Esophagus muscularis mucosa (tissue), 4 donors: ENCODE measurements around the gene CHIT1. TPM values are rescaled to one million over a fixed set of nuclear protein-coding genes. Genes with fewer than 3 reads are reported as not detected.

ENCODE experiments used
- DNase-seq: peaks from one replicate; pipeline ENCODE4 v3.0.0-alpha.2; 2017; ENCODE audit errors: extremely low spot score
- H3K27ac ChIP-seq, 4 donors: fragments of 200-600 bp; sonication (generic); replicated peaks in 1 of 4; 1 replicate in 3 of 4; 2 replicates in 1 of 4; pipeline ENCODE4 v1.5.1; 2016 to 2019; ENCODE audit warnings: mild to moderate bottlenecking in 1 of 4
- H3K27me3 ChIP-seq, 4 donors: fragments of 200-600 bp; sonication (generic); one replicate each; pipeline versions ENCODE4 v1.5.1 to v1.6.0; 2016 to 2019
- H3K36me3 ChIP-seq, 4 donors: fragments of 200-600 bp; sonication (generic); one replicate each; pipeline ENCODE4 v1.5.1; 2016 to 2019
- H3K4me1 ChIP-seq, 4 donors: fragments of 200-600 bp; sonication (generic); one replicate each; pipeline ENCODE4 v1.5.1; 2016 to 2019
- H3K4me3 ChIP-seq, 4 donors: fragments of 200-600 bp; sonication (generic); 1 replicate in 2 of 4; 2 replicates in 2 of 4; pipeline ENCODE4 v1.5.1; 2016 to 2019; ENCODE audit warnings: mild to moderate bottlenecking in 4 of 4, moderate library complexity in 1 of 4
- H3K9me3 ChIP-seq, 4 donors: fragments of 200-600 bp; sonication (generic); 1 replicate in 3 of 4; 2 replicates in 1 of 4; pipeline ENCODE4 v1.5.1; 2016 to 2019
- EP300 ChIP-seq: sonication (generic); formaldehyde crosslinking; IDR thresholded peaks from one replicate; pipeline ENCODE4 v1.6.1; 2017; ENCODE audit warnings: antibody characterized with exemption
- POLR2A ChIP-seq: fragments of 450-650 bp; IDR thresholded peaks from one replicate; pipeline ENCODE4 v1.6.1; 2017; ENCODE audit warnings: antibody characterized with exemption, moderate library complexity, mild to moderate bottlenecking, low read depth
- POLR2AphosphoS5 ChIP-seq, 2 donors: sonication (generic); formaldehyde crosslinking; IDR thresholded peaks; one replicate each; pipeline ENCODE4 v1.6.1; 2017; ENCODE audit warnings: antibody characterized with exemption in 2 of 2
- WGBS: methylation state at CpG from one replicate; pipeline ENCODE4 v1.1.5; 2018; 5-methylcytosine and 5-hydroxymethylcytosine counted together
- intact Hi-C: fragments of 100-400 bp; cut with DNase I; formaldehyde crosslinking; loops from one replicate; pipeline ENCODE4 v1.15.1; 2023
- total RNA-seq, 4 donors: library from RNA; depleted of rRNA; stranded (reverse); fragments of >200 nt; gene quantifications; one replicate each; pipeline versions ENCODE4 v1.1.0 to v1.2.1, GENCODE V29; 2016
- TF ChIP-seq, protein P1 (sequence below), 3 experiments: fragments of 200-600 bp in 2 of 3; fragments of 450-650 bp in 1 of 3; sonication (generic) in 2 of 3; IDR thresholded peaks; one replicate each; pipeline ENCODE4 v1.5.1; 2017 to 2019; ENCODE audit warnings: antibody characterized with exemption in 3 of 3, mild to moderate bottlenecking in 2 of 3, moderate library complexity in 1 of 3

Gene CHIT1
- total RNA-seq, 4 donors from 2014 or later = 0.11 to 0.26 (median 0.17) TPM; not detected in 1

- TF ChIP-seq EP300 (no peak), POLR2A (no peak)
- Histone ChIP-seq H3K27me3 (no peaks in the 10 kb centered on the region), H3K9me3 (no peaks in the 10 kb centered on the region), H3K4me3 (no peak overlapping the region), H3K4me1 (peaks cover 0 to 18% (median 10%) of the 10 kb centered on the region in 4 donors), H3K36me3 (no peaks in the 10 kb centered on the region), H3K27ac (no peak overlapping the region)
- intact Hi-C loops = no loop called here
- 90% methylated on average over 4 of the region's 4 CpGs for WGBS
- no peak for DNase-seq
Measured at GRCh38 chr1:203185585-203185984, 43.9 kb downstream of the CHIT1 start.

- intact Hi-C loops = no loop called here
- no peaks in the 10 kb centered on the region for H3K27me3 ChIP-seq
- no peak overlapping the region for H3K27ac ChIP-seq
- TF ChIP-seq EP300 = no peak
- no peak for TF ChIP-seq POLR2AphosphoS5 (IDR thresholded peaks at IDR 0.05)
- TF ChIP-seq, protein P1, sequence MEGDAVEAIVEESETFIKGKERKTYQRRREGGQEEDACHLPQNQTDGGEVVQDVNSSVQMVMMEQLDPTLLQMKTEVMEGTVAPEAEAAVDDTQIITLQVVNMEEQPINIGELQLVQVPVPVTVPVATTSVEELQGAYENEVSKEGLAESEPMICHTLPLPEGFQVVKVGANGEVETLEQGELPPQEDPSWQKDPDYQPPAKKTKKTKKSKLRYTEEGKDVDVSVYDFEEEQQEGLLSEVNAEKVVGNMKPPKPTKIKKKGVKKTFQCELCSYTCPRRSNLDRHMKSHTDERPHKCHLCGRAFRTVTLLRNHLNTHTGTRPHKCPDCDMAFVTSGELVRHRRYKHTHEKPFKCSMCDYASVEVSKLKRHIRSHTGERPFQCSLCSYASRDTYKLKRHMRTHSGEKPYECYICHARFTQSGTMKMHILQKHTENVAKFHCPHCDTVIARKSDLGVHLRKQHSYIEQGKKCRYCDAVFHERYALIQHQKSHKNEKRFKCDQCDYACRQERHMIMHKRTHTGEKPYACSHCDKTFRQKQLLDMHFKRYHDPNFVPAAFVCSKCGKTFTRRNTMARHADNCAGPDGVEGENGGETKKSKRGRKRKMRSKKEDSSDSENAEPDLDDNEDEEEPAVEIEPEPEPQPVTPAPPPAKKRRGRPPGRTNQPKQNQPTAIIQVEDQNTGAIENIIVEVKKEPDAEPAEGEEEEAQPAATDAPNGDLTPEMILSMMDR (IDR thresholded peaks at IDR 0.05) = no peak
- no peak for TF ChIP-seq POLR2A
- DNase-seq = no peak
- WGBS = 88% methylated on average over 8 of the region's 10 CpGs
- no peaks in the 10 kb centered on the region for H3K9me3 ChIP-seq
- peaks cover 0 to 18% (median 10%) of the 10 kb centered on the region in 4 donors for H3K4me1 ChIP-seq
- H3K36me3 ChIP-seq = no peaks in the 10 kb centered on the region
- H3K4me3 ChIP-seq = no peak overlapping the region
Measured at GRCh38 chr1:203185061-203185461, 44.4 kb downstream of the CHIT1 start.

DNA sequence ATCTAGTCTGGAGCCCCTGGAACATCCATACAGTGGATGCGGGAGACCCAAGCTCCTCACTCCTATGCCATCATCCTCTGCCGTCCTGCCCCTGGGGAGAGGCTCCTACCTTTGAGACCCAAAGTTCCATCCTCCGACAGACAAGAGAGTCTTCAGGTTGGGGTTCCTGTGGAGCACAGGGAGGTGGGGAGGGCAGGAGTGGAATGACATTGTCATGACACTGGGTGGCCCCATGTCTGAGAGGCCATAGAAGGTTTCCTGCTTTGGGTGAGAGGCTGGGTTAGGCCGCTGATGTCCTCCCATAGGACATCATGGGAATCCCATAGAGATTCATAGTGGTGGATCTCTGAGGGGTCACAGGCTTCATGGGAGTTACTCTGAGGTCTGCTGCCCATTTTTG lies 45.0 kb downstream of the CHIT1 start:
- Histone ChIP-seq H3K4me3 (no peak overlapping the region), H3K4me1 (peaks cover 0 to 18% (median 10%) of the 10 kb centered on the region in 4 donors), H3K9me3 (no peaks in the 10 kb centered on the region), H3K36me3 (no peaks in the 10 kb centered on the region), H3K27ac (no peak overlapping the region), H3K27me3 (no peaks in the 10 kb centered on the region)
- DNase-seq = no peak
- no peak for TF ChIP-seq POLR2AphosphoS5 (IDR thresholded peaks at IDR 0.05)
- TF ChIP-seq EP300 = no peak
- TF ChIP-seq, protein P1 (IDR thresholded peaks at IDR 0.05) = no peak
- TF ChIP-seq POLR2A = no peak
- intact Hi-C loops = no loop called here
- 80% methylated on average over 4 of the region's 4 CpGs for WGBS

GRCh38 chr1:203183828-203184227 lies 45.6 kb downstream of the CHIT1 start:
- no peak for DNase-seq
- H3K27ac ChIP-seq = no peak overlapping the region
- peaks cover 0 to 18% (median 10%) of the 10 kb centered on the region in 4 donors for H3K4me1 ChIP-seq
- WGBS = 100% methylated on average over 1 of the region's 2 CpGs
- H3K27me3 ChIP-seq = no peaks in the 10 kb centered on the region
- no peak overlapping the region for H3K4me3 ChIP-seq
- TF ChIP-seq EP300 (no peak), POLR2A (no peak), POLR2AphosphoS5 (IDR thresholded peaks at IDR 0.05) (no peak)
- TF ChIP-seq, protein P1 (IDR thresholded peaks at IDR 0.05) = no peak
- H3K9me3 ChIP-seq = no peaks in the 10 kb centered on the region
- no peaks in the 10 kb centered on the region for H3K36me3 ChIP-seq
- intact Hi-C loops = no loop called here

GRCh38 chr1:203182387-203182953 lies 47.0 kb downstream of the CHIT1 start:
- no peak overlapping the region for H3K4me3 ChIP-seq
- H3K9me3 ChIP-seq = no peaks in the 10 kb centered on the region
- WGBS = 88% methylated on average over 6 of the region's 7 CpGs
- H3K36me3 ChIP-seq = no peaks in the 10 kb centered on the region
- TF ChIP-seq, protein P1 (IDR thresholded peaks at IDR 0.05) = no peak
- TF ChIP-seq POLR2A (no peak), POLR2AphosphoS5 (IDR thresholded peaks at IDR 0.05) (no peak), EP300 (no peak)
- peaks cover 0 to 14% (median 7%) of the 10 kb centered on the region in 4 donors for H3K4me1 ChIP-seq
- no peaks in the 10 kb centered on the region for H3K27me3 ChIP-seq
- intact Hi-C loops = no loop called here
- no peak overlapping the region for H3K27ac ChIP-seq
- no peak for DNase-seq
